H1 (cell line): ENCODE results near the gene PLCB1. TPM values are rescaled to one million over a fixed set of nuclear protein-coding genes. Genes with fewer than 3 reads are reported as not detected.

Experiments
- CTCF ChIA-PET: fragments of 300-600 bp; sonication (Branson Sonifier 250); formaldehyde crosslinking; loops from one replicate; lab custom pipeline; 2021; ENCODE audit not compliant: partially characterized antibody; lab: Charles Lee
- POLR2A ChIA-PET: fragments of 300-600 bp; sonication (Branson Sonifier 250); formaldehyde crosslinking; loops from one replicate; lab custom pipeline; 2021; ENCODE audit warnings: inconsistent platforms; ENCODE audit not compliant: partially characterized antibody; lab: Charles Lee
- DNase-seq, 2 experiments: peaks; one replicate each; pipeline versions ENCODE4 v3.0.0 to v3.0.0-alpha.2; 2010 to 2022; ENCODE audit warnings: low spot score in 2 of 2, low read depth in 1 of 2, mixed read lengths in 1 of 2
- FAIRE-seq: peaks from 2 replicates; lab custom pipeline; 2011; peaks lifted over from hg19 to GRCh38; lab: Jason Lieb, UNC
- H2AFZ ChIP-seq: 2 replicates; pipeline ENCODE4 v1.8.1; 2012; ENCODE audit warnings: low read length, inconsistent platforms
- H2AK5ac ChIP-seq: 2 replicates; pipeline ENCODE4 v1.6.1; 2013; ENCODE audit warnings: low read depth, low read length
- H2BK120ac ChIP-seq: replicated peaks from 2 replicates; pipeline ENCODE3; 2013; ENCODE audit warnings: low read depth, low read length, inconsistent platforms
- H2BK12ac ChIP-seq: 2 replicates; pipeline ENCODE4 v1.6.1; 2013; ENCODE audit warnings: low read depth, low read length
- H2BK15ac ChIP-seq: 2 replicates; pipeline ENCODE4 v1.6.1; 2013; ENCODE audit warnings: low read length
- H2BK20ac ChIP-seq: 2 replicates; pipeline ENCODE4 v1.6.1; 2013; ENCODE audit warnings: low read length
- H2BK5ac ChIP-seq: 2 replicates; pipeline ENCODE4 v1.6.1; 2013; ENCODE audit warnings: low read depth, low read length
- H3K14ac ChIP-seq: 2 replicates; pipeline ENCODE4 v1.6.1; 2013; ENCODE audit warnings: inconsistent platforms; ENCODE audit not compliant: insufficient read length
- H3K18ac ChIP-seq: 2 replicates; pipeline ENCODE4 v1.6.1; 2013; ENCODE audit warnings: low read length; ENCODE audit errors: extremely low read depth
- H3K23ac ChIP-seq: 2 replicates; pipeline ENCODE4 v1.6.1; 2013; ENCODE audit warnings: inconsistent platforms; ENCODE audit not compliant: insufficient read length
- H3K23me2 ChIP-seq: 2 replicates; pipeline ENCODE4 v1.6.1; 2013; ENCODE audit warnings: low read depth, low read length
- H3K27ac ChIP-seq: 2 replicates; pipeline ENCODE4 v1.6.1; 2011; ENCODE audit warnings: low read depth, low read length, inconsistent platforms
- H3K27me3 ChIP-seq, 4 experiments: replicated peaks in 1 of 4; 1 replicate in 1 of 4; 2 replicates in 3 of 4; pipeline versions ENCODE4 v1.6.1 to v1.8.1; 2011 to 2013; ENCODE audit warnings: low read length in 3 of 4, mild to moderate bottlenecking in 3 of 4, inconsistent platforms in 2 of 4, mixed read lengths in 2 of 4, moderate library complexity in 1 of 4; ENCODE audit not compliant: control insufficient read depth in 3 of 4, insufficient read depth in 3 of 4; ENCODE audit errors: extremely low read depth in 1 of 4
- H3K36me3 ChIP-seq, 4 experiments: 2 replicates each; pipeline versions ENCODE4 v1.6.1 to v1.8.1; 2011 to 2013; ENCODE audit warnings: mild to moderate bottlenecking in 4 of 4, low read length in 3 of 4, moderate library complexity in 2 of 4, control low read depth in 1 of 4, inconsistent platforms in 1 of 4; ENCODE audit not compliant: insufficient read depth in 4 of 4, control insufficient read depth in 2 of 4
- H3K4ac ChIP-seq: replicated peaks from 2 replicates; pipeline ENCODE3; 2013; ENCODE audit warnings: low read length, low read depth, mixed read lengths, inconsistent platforms; ENCODE audit not compliant: insufficient read length
- H3K4me1 ChIP-seq, 4 experiments: replicated peaks in 1 of 4; 1 replicate in 1 of 4; 2 replicates in 3 of 4; pipeline versions ENCODE4 v1.6.1 to v1.8.1; 2011 to 2013; ENCODE audit warnings: low read length in 3 of 4, inconsistent platforms in 2 of 4, mixed read lengths in 1 of 4; ENCODE audit not compliant: insufficient read depth in 4 of 4, control insufficient read depth in 3 of 4
- H3K4me2 ChIP-seq, 2 experiments: 2 replicates each; pipeline versions ENCODE4 v1.6.1 to v1.8.1; 2011 to 2013; ENCODE audit warnings: low read depth in 2 of 2, low read length in 2 of 2, control low read depth in 1 of 2, inconsistent platforms in 1 of 2, mild to moderate bottlenecking in 1 of 2; ENCODE audit not compliant: insufficient read depth in 1 of 2
- H3K4me3 ChIP-seq, 4 experiments: fragments of 200-600, 300-600 bp in 1 of 4; sonication (generic), shearing (Covaris generic), sonication (Bioruptor Twin) in 1 of 4; 2 replicates each; pipeline versions ENCODE4 v1.5.1 to v1.8.1; 2011 to 2016; ENCODE audit warnings: low read length in 4 of 4, low read depth in 3 of 4, control low read depth in 2 of 4, inconsistent platforms in 2 of 4, mild to moderate bottlenecking in 2 of 4, mixed read lengths in 1 of 4, moderate library complexity in 1 of 4; ENCODE audit not compliant: insufficient read depth in 2 of 4; ENCODE audit errors: extremely low read depth in 1 of 4
- H3K56ac ChIP-seq: replicated peaks from 2 replicates; pipeline ENCODE3; 2013; ENCODE audit warnings: low read depth, mild to moderate bottlenecking, mixed read lengths, low read length, inconsistent platforms; ENCODE audit not compliant: insufficient read length
- H3K79me1 ChIP-seq: 2 replicates; pipeline ENCODE4 v1.6.1; 2013; ENCODE audit warnings: low read depth, low read length, control low read depth
- H3K79me2 ChIP-seq, 2 experiments: 2 replicates each; pipeline versions ENCODE4 v1.6.1 to v1.8.1; 2012 to 2013; ENCODE audit warnings: low read length in 2 of 2, mild to moderate bottlenecking in 2 of 2, inconsistent platforms in 1 of 2; ENCODE audit not compliant: insufficient read depth in 2 of 2, control insufficient read depth in 1 of 2
- H3K9ac ChIP-seq, 4 experiments: replicated peaks in 1 of 4; 1 replicate in 1 of 4; 2 replicates in 3 of 4; pipeline versions ENCODE4 v1.6.1 to v1.8.1; 2011 to 2013; ENCODE audit warnings: low read depth in 3 of 4, low read length in 3 of 4, control low read depth in 2 of 4, mild to moderate bottlenecking in 2 of 4, moderate library complexity in 2 of 4, inconsistent platforms in 1 of 4; ENCODE audit errors: extremely low read depth in 1 of 4
- H3K9me3 ChIP-seq, 2 experiments: 2 replicates each; pipeline versions ENCODE4 v1.6.1 to v1.8.1; 2012 to 2013; ENCODE audit warnings: mild to moderate bottlenecking in 2 of 2, moderate library complexity in 2 of 2, control low read depth in 1 of 2, inconsistent platforms in 1 of 2, low read depth in 1 of 2, low read length in 1 of 2, mixed read lengths in 1 of 2; ENCODE audit not compliant: insufficient read depth in 2 of 2
- H4K20me1 ChIP-seq, 2 experiments: replicated peaks in 1 of 2; 2 replicates each; pipeline versions ENCODE3 to v1.8.1; 2011 to 2013; ENCODE audit warnings: inconsistent platforms in 2 of 2, low read length in 2 of 2, mild to moderate bottlenecking in 1 of 2; ENCODE audit not compliant: insufficient read depth in 2 of 2, control insufficient read depth in 1 of 2
- H4K5ac ChIP-seq: 2 replicates; pipeline ENCODE4 v1.6.1; 2013; ENCODE audit warnings: low read length, low read depth, mixed read lengths, inconsistent platforms; ENCODE audit not compliant: insufficient read length
- H4K8ac ChIP-seq: 2 replicates; pipeline ENCODE4 v1.8.0; 2013; ENCODE audit warnings: mild to moderate bottlenecking, moderate library complexity, low read length, inconsistent platforms; ENCODE audit not compliant: insufficient read depth; ENCODE audit errors: extremely low read depth
- H4K91ac ChIP-seq: replicated peaks from 2 replicates; pipeline ENCODE3; 2013; ENCODE audit warnings: low read length, mixed read lengths, inconsistent platforms; ENCODE audit not compliant: insufficient read length
- ATF3 ChIP-seq: IDR thresholded peaks from 2 replicates; pipeline ENCODE4 v1.6.1; 2011; ENCODE audit warnings: low read depth, mild to moderate bottlenecking, low read length; ENCODE audit not compliant: insufficient read depth
- CBX8 ChIP-seq: fragments of 300-800, 300-1000 bp; sonication (generic); IDR thresholded peaks from 2 replicates; pipeline ENCODE4 v1.7.1; 2016; ENCODE audit warnings: low read depth, low read length, borderline replicate concordance
- CTCF ChIP-seq, 3 experiments: IDR thresholded peaks; 1 replicate in 2 of 3; 2 replicates in 1 of 3; pipeline versions ENCODE4 v1.5.1 to v1.6.1; 2011; ENCODE audit warnings: low read length in 3 of 3, mild to moderate bottlenecking in 3 of 3, inconsistent platforms in 2 of 3, low read depth in 1 of 3, moderate library complexity in 1 of 3; ENCODE audit not compliant: insufficient read depth in 1 of 3; ENCODE audit errors: control extremely low read depth in 1 of 3
- E2F6 ChIP-seq: IDR thresholded peaks from 2 replicates; pipeline ENCODE4 v1.6.1; 2012; ENCODE audit warnings: inconsistent platforms
- GTF2F1 ChIP-seq: IDR thresholded peaks from 2 replicates; pipeline ENCODE4 v1.6.1; 2012; ENCODE audit warnings: low read depth, low read length, improper control_type of control experiment, borderline replicate concordance
- POLR2A ChIP-seq, 2 experiments: IDR thresholded peaks; 1 replicate in 1 of 2; 2 replicates in 1 of 2; pipeline ENCODE4 v1.6.1; 2011; ENCODE audit warnings: low read depth in 2 of 2, low read length in 2 of 2, mild to moderate bottlenecking in 2 of 2; ENCODE audit errors: control extremely low read depth in 1 of 2
- POLR2AphosphoS5 ChIP-seq: IDR thresholded peaks from 2 replicates; pipeline ENCODE4 v1.6.1; 2011; ENCODE audit warnings: low read depth, low read length
- POU5F1 ChIP-seq: IDR thresholded peaks from 2 replicates; pipeline ENCODE4 v1.6.1; 2011; ENCODE audit warnings: low read depth, mild to moderate bottlenecking, low read length, moderate library complexity
- RFX5 ChIP-seq: IDR thresholded peaks from 2 replicates; pipeline ENCODE4 v1.6.1; 2011; ENCODE audit warnings: low read depth, low read length, improper control_type of control experiment, borderline replicate concordance
- SRF ChIP-seq: IDR thresholded peaks from 2 replicates; pipeline ENCODE4 v1.6.1; 2011; ENCODE audit warnings: mild to moderate bottlenecking, low read depth, low read length, moderate library complexity
- TCF12 ChIP-seq: IDR thresholded peaks from 2 replicates; pipeline ENCODE4 v1.6.1; 2011; ENCODE audit warnings: low read depth, mild to moderate bottlenecking, low read length
- ZNF274 ChIP-seq: IDR thresholded peaks from 2 replicates; pipeline ENCODE4 v1.7.0; 2012; ENCODE audit warnings: low read length, borderline replicate concordance; ENCODE audit errors: extremely low read depth
- WGBS, 2 experiments: shearing (Covaris generic) in 1 of 2; methylation state at CpG; one replicate each; pipeline versions ENCODE4 v1.1.6 to v1.1.7; 2013 to 2015; ENCODE audit warnings: low lambda C conversion rate in 2 of 2, mixed read lengths in 2 of 2, inconsistent platforms in 1 of 2, low coverage in 1 of 2, missing lambda C conversion rate in 1 of 2; ENCODE audit not compliant: insufficient replicate concordance in 2 of 2, insufficient coverage in 1 of 2, insufficient read length in 1 of 2; ENCODE audit errors: extremely low coverage in 1 of 2, missing lambda C conversion rate in 1 of 2; 5-methylcytosine and 5-hydroxymethylcytosine counted together
- polyA plus RNA-seq, 7 experiments: library from polyadenylated mRNA; depleted of rRNA in 3 of 7; stranded (reverse) in 5 of 7; unstranded in 2 of 7; fragments of >200 nt in 5 of 7; fragments of 200-250 nt in 2 of 7; gene quantifications; 1 replicate in 5 of 7; 2 replicates in 1 of 7; 4 replicates in 1 of 7; pipeline versions ENCODE4 v1.2.1 to v1.2.3, GENCODE V29; 2011 to 2013; ENCODE audit warnings: missing spikeins in 2 of 7, mixed read lengths in 2 of 7
- total RNA-seq: library from RNA; stranded (reverse); fragmentation: NEBNext Ultra II Directional; extraction: Animal tissue kit (Norgen Biotek cat#: 25700); gene quantifications from 2 replicates; pipeline ENCODE4 v1.2.1, GENCODE V29; 2021

PLCB1 gene
- total and polyA plus RNA-seq, 2 of the 8 experiments (the other 6 are each of a cell fraction or from before 2014, with no cell fraction given): 2.6 to 9.1 TPM

GRCh38 chr20:8320306-8320705, 188.2 kb downstream of the PLCB1 start:
- Histone ChIP-seq H4K5ac (no peak overlapping the region), H3K9ac (no peak overlapping the region), H3K79me2 (no peaks in the 10 kb centered on the region), H3K79me1 (no peaks in the 10 kb centered on the region), H3K4me1 (peaks cover 0 to 3% (median 0%) of the 10 kb centered on the region in 4 experiments; a peak in 2 of 7 replicates), H2BK120ac (no peak overlapping the region), H3K27ac (no peak overlapping the region), H2AFZ (no peak overlapping the region), H3K9me3 (no peaks in the 10 kb centered on the region), H2AK5ac (no peak overlapping the region), H4K91ac (no peak overlapping the region), H3K14ac (no peak overlapping the region), H4K20me1 (no peaks in the 10 kb centered on the region), H2BK15ac (no peak overlapping the region), H3K23ac (no peak overlapping the region), H3K4me3 (no peak overlapping the region), H3K23me2 (no peaks in the 10 kb centered on the region), H3K27me3 (no peaks in the 10 kb centered on the region), H3K36me3 (no peaks in the 10 kb centered on the region), H3K56ac (no peak overlapping the region), H2BK12ac (no peak overlapping the region), H3K4me2 (no peak overlapping the region), H3K4ac (no peak overlapping the region), H2BK20ac (no peak overlapping the region), H2BK5ac (no peak overlapping the region), H4K8ac (no peak overlapping the region), H3K18ac (no peak overlapping the region)
- FAIRE-seq (no peak), DNase-seq (no peak)
- WGBS, 2 experiments: 93% methylated on average over 1 of the region's 1 CpG; no CpG with 5 or more reads in 1 of the 2 experiments
- ChIA-PET POLR2A (no interaction called here), CTCF (no interaction called here)
- TF ChIP-seq POLR2AphosphoS5 (no peak), RFX5 (no peak), POU5F1 (no peak), GTF2F1 (no peak), TCF12 (no peak), ZNF274 (no peak), E2F6 (no peak), POLR2A (IDR thresholded peaks at IDR 0.05; ENCODE audit: control extremely low read depth in 1 of 2, low read depth in 2 of 2, low read length in 2 of 2) (no peak), CTCF (IDR thresholded peaks at IDR 0.05; ENCODE audit: control extremely low read depth in 1 of 3, insufficient read depth in 1 of 3, low read depth in 1 of 3, low read length in 3 of 3) (no peak), ATF3 (no peak), CBX8 (no peak), SRF (no peak)
